ENCODE data around the gene APLF. TPM values are rescaled to one million over a fixed set of nuclear protein-coding genes. Genes with fewer than 3 reads are reported as not detected.
"Not testable (repeated sequence)": the region's sequence is repeated elsewhere in the genome, so short reads cannot be mapped to it uniquely, and the experiment has no call there.

APLF gene
- total RNA-seq, 2 experiments from 2014 or later, result 4.5 to 4.6 TPM

DNA sequence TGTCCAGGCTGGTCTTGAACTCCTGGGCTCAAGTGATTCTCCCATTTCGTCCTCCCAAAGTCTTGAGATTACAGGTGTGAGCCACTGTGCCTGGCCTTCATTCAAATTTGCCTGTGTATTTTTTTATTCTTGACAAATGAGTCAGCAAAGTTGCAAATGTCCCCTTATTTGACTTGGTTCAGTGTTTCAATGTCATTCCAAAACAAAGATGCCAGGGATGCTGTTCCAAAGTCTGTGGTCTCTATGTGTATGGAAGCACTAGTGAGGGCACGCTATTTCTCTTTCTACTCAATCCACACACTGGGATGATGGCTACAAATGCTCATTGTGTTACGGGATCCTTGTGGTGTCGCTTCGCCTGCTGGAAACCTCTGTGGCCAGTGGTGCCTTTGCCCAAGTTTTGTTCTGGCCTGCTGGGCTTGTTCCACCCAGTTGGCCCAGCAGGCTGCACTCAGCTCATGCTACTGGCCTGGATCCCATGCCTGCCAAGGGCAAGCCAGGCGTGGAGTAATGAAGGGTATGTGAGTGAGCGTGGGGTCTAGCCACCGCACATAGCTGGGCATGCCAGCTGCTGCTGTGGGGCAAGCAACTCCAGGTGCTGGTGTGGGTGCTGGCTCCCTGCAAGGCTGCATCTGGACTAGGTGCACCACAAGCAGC lies 35.9 kb upstream of the APLF start:
- no peaks in the 10 kb centered on the region for H3K36me3 Mint-ChIP-seq

DNA sequence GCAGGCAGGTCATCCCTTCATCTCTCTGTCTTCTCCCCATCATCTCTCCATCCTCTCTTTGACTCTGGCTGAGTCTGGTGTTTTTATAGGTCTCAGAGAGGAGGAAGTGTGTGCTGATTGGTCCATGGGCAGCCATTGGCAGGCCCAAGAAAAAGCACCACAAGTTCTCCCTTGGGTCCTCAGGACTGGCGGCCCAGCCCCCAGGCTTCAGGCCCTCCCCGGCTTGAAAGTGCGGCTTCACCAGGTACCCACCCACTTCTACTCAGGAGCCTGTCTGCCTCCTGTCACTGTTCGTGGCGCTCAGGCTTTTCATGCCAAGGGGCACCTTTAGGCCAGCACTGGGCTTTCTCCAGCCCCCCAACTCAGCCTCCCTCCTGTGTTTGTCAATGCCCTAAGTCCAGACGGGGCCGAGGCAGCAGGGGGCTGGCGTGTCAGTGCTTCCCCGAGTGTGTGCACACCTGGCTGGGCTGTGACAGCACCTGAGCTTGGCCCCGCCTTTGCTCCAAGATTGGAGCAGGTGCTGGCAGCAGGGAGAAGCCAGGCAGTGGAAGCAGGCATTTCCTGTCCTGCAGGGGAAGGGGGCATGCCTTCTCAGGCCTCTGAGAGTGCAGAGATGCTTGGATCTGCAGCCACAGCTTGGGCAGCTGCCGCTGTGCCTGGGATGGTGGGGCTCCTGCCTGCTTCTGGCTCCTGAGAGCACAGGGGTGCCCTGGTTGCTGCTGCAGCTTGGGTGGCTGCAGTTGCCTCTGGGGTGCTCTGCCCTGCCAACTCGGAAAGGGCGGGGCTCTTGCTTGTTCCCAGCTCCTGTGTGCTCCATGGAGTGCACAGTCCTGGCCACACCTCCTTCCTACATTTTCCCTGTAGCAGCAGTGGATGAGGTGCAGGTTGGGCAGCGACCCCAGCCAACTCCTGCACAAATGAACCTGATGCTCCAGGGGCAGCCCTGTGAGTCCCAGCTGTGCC lies 34.4 kb upstream of the APLF start:
- ATAC-seq (ENCODE audit: low read depth) (no peak), DNase-seq (no peak)
- POLR2A ChIA-PET, result no interaction called here
- no peaks in the 10 kb centered on the region for H3K9me3 Mint-ChIP-seq
- H3K27ac Mint-ChIP-seq, result no peak overlapping the region
- H3K4me1 Mint-ChIP-seq, result no peaks in the 10 kb centered on the region
- H3K27me3 Mint-ChIP-seq, result peaks cover 1% of the 10 kb centered on the region
- H3K36me3 Mint-ChIP-seq, result no peaks in the 10 kb centered on the region
- H3K4me3 Mint-ChIP-seq, result no peak overlapping the region

More for the DNA sequence above, 35.9 kb upstream of the APLF start:
- Mint-ChIP-seq H3K9me3 (no peaks in the 10 kb centered on the region), H3K4me3 (no peak overlapping the region), H3K27ac (no peak overlapping the region), H3K27me3 (peaks cover 1% of the 10 kb centered on the region), H3K4me1 (peaks cover 4% of the 10 kb centered on the region)
- POLR2A ChIA-PET, result no interaction called here
- DNase-seq, result no peak
- no peak for ATAC-seq (ENCODE audit: low read depth)

DNA sequence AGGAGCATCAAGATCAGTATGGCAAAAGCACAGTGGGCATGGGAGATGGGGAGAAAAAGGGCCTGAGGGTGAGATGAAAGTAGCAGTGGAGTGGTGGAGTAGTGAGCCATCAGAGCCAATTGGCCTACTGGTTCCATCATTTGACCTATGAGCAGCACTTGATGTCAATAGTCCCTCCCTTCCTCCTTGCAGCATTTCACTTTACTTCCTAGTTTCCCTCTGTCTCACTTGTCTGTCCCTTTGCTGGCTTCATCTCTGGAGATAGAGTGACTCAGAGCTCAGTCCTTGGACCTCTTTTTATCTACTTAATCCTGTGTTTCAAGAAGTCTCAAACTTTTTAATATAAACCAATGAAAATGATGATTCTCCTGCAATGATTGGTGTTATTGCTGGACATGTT lies 32.4 kb upstream of the APLF start:
- no peak for ATAC-seq (ENCODE audit: low read depth)
- no peaks in the 10 kb centered on the region for H3K9me3 Mint-ChIP-seq
- no peaks in the 10 kb centered on the region for H3K36me3 Mint-ChIP-seq
- H3K27ac Mint-ChIP-seq, result no peak overlapping the region
- peaks cover 1% of the 10 kb centered on the region for H3K27me3 Mint-ChIP-seq
- peaks cover 2% of the 10 kb centered on the region for H3K4me1 Mint-ChIP-seq
- no peak overlapping the region for H3K4me3 Mint-ChIP-seq
- POLR2A ChIA-PET, result no interaction called here
- DNase-seq, result no peak

DNA sequence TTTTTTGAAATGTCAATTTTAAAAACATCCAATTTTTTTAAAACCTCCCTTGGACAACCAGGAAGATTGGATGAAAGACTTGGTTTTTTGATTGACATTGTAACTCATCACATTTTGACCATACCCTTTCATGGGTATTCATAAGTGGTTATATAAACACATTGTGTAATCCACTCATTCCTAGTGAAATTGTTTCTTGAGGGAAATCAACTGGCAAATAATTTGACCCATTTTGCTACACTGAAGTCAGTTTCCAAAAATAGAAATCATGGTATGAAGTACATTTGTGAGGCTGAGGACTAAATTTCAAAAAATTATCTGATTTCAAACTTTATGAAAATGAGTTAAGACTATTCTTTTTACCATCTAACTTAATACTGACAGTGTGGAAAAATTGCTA lies 31.8 kb upstream of the APLF start:
- no peaks in the 10 kb centered on the region for H3K36me3 Mint-ChIP-seq
- peaks cover 2% of the 10 kb centered on the region for H3K4me1 Mint-ChIP-seq
- no peaks in the 10 kb centered on the region for H3K9me3 Mint-ChIP-seq
- ATAC-seq (ENCODE audit: low read depth) (no peak), DNase-seq (no peak)
- POLR2A ChIA-PET, result no interaction called here
- H3K27ac Mint-ChIP-seq, result no peak overlapping the region
- H3K4me3 Mint-ChIP-seq, result no peak overlapping the region
- peaks cover 1% of the 10 kb centered on the region for H3K27me3 Mint-ChIP-seq

DNA sequence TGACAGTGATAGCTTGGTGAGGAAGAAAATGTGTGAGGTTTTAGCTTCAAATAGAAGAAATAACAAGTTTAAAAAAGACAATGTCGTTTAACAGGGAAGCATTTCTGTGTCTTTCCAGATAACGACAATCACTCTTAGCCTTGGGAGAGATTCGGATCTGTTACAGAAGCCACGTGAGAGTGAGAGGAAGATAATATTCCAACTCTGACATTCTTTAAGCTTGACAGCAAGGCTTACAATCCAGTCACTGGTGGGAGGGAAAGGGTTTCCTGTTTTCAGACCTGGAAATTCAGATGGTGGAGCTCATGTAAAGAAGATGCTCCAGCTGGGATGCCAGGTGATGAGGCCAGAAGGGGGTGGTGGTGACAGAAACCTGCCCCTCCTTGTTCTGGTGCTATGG lies 31.1 kb upstream of the APLF start:
- Mint-ChIP-seq H3K9me3 (no peaks in the 10 kb centered on the region), H3K4me3 (no peak overlapping the region), H3K36me3 (no peaks in the 10 kb centered on the region), H3K27me3 (peaks cover 1% of the 10 kb centered on the region), H3K4me1 (peaks cover 5% of the 10 kb centered on the region), H3K27ac (no peak overlapping the region)
- ATAC-seq (ENCODE audit: low read depth) (no peak), DNase-seq (no peak)
- POLR2A ChIA-PET, result no interaction called here

DNA sequence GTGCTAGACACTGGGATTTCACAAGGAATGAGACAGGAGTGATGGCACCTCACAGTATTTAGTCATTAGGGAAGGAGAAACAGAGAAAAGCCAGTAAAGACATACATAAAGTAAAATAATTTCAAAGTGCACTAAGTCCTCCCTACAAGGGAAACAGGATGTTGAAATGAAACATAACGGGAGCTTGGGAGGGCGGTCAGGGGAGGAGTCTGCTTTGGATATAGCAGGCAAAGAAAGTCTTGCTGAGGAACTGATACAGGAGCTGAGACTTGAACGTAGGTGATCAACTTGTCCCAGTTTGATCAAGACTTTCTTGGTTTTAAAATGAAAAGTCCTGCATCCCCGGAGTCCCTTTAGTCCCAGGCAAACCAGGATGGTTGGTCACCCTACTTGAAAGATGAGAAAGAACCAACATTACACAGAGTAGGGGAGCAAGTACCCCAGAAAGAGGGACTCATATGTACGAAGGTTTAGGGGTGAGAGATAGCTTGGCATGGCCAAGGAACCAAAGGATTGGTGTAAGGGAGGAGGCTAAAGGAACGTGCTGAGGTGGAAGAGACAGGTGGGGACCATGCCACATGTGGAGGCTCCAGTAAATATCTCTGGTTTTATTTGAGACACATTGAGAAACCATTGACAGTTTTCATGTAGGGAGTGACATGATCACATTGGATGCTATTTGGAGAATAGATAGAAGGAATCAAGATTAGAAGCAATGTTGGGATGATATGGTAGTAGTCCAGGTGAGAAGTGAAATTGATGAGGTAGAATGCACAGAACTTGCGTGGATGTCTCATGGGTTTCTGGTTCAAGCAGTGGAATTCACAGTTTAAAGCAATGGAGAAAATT lies 28.7 kb upstream of the APLF start:
- no peak overlapping the region for H3K27ac Mint-ChIP-seq
- H3K4me1 Mint-ChIP-seq, result peaks cover 9% of the 10 kb centered on the region
- POLR2A ChIA-PET, result no interaction called here
- H3K27me3 Mint-ChIP-seq, result peaks cover 4% of the 10 kb centered on the region
- no peaks in the 10 kb centered on the region for H3K36me3 Mint-ChIP-seq
- ATAC-seq (ENCODE audit: low read depth) (no peak), DNase-seq (no peak)
- no peaks in the 10 kb centered on the region for H3K9me3 Mint-ChIP-seq
- H3K4me3 Mint-ChIP-seq, result no peak overlapping the region

DNA sequence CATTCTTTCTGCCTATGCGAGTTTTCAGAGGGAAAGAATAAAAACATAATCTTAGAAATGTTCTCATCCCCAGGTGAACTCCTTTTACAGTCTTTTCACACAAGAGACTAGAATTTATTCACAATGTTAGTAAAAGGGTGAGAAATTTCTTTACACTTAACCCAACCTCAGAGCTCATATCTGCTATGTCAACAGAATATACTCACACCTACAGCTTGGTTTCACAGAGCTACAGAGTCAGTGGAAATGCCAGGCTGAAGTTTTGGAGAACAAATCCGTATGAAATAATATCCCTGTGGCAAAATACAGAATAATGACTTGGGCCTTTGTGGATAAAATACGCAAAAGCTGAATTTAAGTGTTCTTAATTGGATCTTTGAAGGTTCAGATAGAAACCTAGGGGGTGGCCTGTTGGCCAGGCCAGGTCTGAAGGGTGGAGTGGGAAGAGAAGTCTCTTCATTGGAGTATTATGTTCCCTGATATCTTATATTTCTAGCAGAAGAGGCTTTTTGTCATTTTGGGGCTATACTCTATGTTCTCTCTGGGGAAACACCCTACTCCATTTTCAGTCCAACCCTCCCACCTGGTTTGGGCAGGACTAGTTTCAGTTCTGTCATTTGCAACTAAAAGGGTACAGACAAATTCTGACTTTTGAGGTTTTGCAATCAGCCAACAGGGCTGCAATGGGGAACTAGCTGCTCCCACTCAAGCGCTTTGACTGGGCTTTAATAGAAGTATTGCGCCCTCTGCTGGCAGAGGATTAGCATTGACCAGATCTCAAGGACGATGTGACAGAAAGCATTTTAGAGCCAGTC lies 26.0 kb upstream of the APLF start:
- Mint-ChIP-seq H3K4me3 (peak overlapping the region; percentile 1), H3K27me3 (peaks cover 7% of the 10 kb centered on the region), H3K27ac (no peak overlapping the region), H3K4me1 (peaks cover 9% of the 10 kb centered on the region), H3K36me3 (no peaks in the 10 kb centered on the region), H3K9me3 (no peaks in the 10 kb centered on the region)
- POLR2A ChIA-PET, result interaction anchor here (1.4 kb wide), 1 partner anchor 17 kb away, joined by 4 read pairs; no protein-coding TSS in a partner anchor
- DNase-seq (peak; percentile 58), ATAC-seq (ENCODE audit: low read depth) (peak; percentile 92)

DNA sequence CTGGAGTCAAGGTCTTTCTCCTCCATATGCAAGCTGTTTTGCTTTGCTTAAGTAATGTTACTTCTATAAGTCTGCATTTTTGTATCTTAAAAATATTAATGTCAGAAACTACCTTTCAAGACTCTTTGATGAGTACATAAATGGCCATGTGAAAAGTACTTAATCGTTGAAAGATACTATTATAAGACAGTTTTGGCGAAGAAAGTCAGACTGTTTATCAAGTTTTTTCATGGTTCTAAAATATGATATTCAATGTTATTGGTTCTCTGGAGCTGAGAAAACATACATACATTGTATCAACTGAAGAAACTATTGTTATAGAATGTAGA lies 25.4 kb upstream of the APLF start:
- H3K27me3 Mint-ChIP-seq, result peaks cover 7% of the 10 kb centered on the region
- no peak overlapping the region for H3K27ac Mint-ChIP-seq
- no peak for DNase-seq
- H3K4me3 Mint-ChIP-seq, result no peak overlapping the region
- no peak for ATAC-seq (ENCODE audit: low read depth)
- H3K9me3 Mint-ChIP-seq, result no peaks in the 10 kb centered on the region
- no peaks in the 10 kb centered on the region for H3K36me3 Mint-ChIP-seq
- H3K4me1 Mint-ChIP-seq, result peaks cover 9% of the 10 kb centered on the region
- POLR2A ChIA-PET, result interaction anchor here (1.4 kb wide), 1 partner anchor 18 kb away, joined by 4 read pairs; no protein-coding TSS in a partner anchor

DNA sequence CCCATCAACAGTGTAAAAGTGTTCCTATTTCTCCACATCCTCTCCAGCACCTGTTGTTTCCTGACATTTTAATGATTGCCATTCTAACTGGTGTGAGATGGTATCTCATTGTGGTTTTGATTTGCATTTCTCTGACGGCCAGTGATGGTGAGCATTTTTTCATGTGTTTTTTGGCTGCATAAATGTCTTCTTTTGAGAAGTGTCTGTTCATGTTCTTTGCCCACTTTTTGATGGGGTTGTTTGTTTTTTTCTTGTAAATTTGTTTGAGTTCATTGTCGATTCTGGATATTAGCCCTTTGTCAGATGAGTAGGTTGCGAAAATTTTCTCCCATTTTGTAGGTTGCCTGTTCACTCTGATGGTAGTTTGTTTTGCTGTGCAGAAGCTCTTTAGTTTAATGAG lies 21.0 kb upstream of the APLF start:
- H3K27ac Mint-ChIP-seq; H3K4me1 Mint-ChIP-seq; H3K27me3 Mint-ChIP-seq; H3K9me3 Mint-ChIP-seq; DNase-seq; ATAC-seq (ENCODE audit: low read depth); H3K36me3 Mint-ChIP-seq; POLR2A ChIA-PET; H3K4me3 Mint-ChIP-seq: not testable (repeated sequence)

GRCh38 chr2:68447118-68447517 lies 20.3 kb upstream of the APLF start:
- Mint-ChIP-seq H3K27ac (no peak overlapping the region), H3K9me3 (no peaks in the 10 kb centered on the region), H3K36me3 (no peaks in the 10 kb centered on the region), H3K4me3 (no peak overlapping the region), H3K27me3 (peaks cover 7% of the 10 kb centered on the region), H3K4me1 (peaks cover 1% of the 10 kb centered on the region)
- no peak for DNase-seq
- POLR2A ChIA-PET, result no interaction called here
- ATAC-seq (ENCODE audit: low read depth), result no peak

DNA sequence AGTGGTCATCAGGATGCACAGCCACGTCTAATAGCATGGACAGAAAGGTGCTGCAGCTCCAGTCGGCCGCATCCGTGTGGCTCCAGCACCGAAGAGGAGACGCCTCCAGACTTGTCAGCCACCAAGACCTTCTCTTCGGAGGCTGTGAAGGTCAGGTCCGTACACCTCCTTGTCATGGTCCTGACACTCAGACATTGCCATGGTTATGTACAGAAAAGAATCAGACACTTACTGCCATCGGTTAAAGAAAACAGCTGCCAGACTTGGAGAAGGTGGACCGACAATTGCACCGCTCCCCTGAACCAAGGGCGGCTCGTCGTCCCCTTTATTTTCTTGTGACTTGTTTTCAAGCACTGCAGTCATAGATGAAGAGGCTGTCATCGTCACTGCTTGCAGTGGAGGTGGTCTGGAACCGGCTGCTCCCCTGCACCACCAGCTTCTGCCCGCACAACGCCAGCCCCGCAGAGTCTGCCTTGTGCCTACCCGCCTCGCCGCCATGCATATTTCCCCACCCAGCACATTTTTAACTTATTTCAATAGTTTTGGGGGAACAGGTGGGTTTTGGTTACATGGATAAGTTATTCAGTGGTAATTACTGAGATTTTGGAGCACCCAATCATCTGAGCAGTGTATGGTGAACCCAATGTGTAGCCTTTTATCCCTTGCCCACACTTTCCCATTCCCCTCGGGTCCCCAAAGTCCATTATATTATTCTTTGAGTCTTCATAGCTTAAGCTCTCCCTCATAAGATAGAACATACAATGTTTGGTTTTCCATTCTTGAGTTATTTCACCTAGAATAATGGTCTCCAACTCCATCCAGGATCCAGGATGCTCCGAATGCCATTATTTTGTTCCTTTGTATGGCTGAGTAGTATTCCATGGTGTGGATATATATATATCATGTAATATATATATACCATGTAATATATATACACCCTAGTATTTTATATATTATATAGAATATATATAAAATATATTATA lies 18.4 kb upstream of the APLF start:
- no peaks in the 10 kb centered on the region for H3K9me3 Mint-ChIP-seq
- H3K4me3 Mint-ChIP-seq, result no peak overlapping the region
- H3K4me1 Mint-ChIP-seq, result peaks cover 6% of the 10 kb centered on the region
- POLR2A ChIA-PET, result no interaction called here
- ATAC-seq (ENCODE audit: low read depth), result peak; percentile 49
- peaks cover 3% of the 10 kb centered on the region for H3K27me3 Mint-ChIP-seq
- peak; percentile 54 for DNase-seq
- H3K36me3 Mint-ChIP-seq, result no peaks in the 10 kb centered on the region
- no peak overlapping the region for H3K27ac Mint-ChIP-seq
